ENCODE data around the gene IL17RE.
"Not testable (repeated sequence)": the region's sequence is repeated elsewhere in the genome, so short reads cannot be mapped to it uniquely, and the experiment has no call there.

Gene IL17RE

GRCh38 chr3:9862391-9863057 lies 40.1 kb upstream of the IL17RE start:
- no peak overlapping the region; the same call in 1 of the 2 replicates for H3K4me3 ChIP-seq (ENCODE audit: control insufficient read depth, low read depth, low read length)
- no peak for DNase-seq (ENCODE audit: low read depth)
- TF ChIP-seq, protein P1, sequence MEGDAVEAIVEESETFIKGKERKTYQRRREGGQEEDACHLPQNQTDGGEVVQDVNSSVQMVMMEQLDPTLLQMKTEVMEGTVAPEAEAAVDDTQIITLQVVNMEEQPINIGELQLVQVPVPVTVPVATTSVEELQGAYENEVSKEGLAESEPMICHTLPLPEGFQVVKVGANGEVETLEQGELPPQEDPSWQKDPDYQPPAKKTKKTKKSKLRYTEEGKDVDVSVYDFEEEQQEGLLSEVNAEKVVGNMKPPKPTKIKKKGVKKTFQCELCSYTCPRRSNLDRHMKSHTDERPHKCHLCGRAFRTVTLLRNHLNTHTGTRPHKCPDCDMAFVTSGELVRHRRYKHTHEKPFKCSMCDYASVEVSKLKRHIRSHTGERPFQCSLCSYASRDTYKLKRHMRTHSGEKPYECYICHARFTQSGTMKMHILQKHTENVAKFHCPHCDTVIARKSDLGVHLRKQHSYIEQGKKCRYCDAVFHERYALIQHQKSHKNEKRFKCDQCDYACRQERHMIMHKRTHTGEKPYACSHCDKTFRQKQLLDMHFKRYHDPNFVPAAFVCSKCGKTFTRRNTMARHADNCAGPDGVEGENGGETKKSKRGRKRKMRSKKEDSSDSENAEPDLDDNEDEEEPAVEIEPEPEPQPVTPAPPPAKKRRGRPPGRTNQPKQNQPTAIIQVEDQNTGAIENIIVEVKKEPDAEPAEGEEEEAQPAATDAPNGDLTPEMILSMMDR (IDR thresholded peaks at IDR 0.05; ENCODE audit: control insufficient read depth, insufficient read depth, low read depth, low read length, missing control alignments) = peak; percentile 29

- no peak overlapping the region; the same call in 1 of the 2 replicates for H3K4me3 ChIP-seq (ENCODE audit: control insufficient read depth, low read depth, low read length)
- TF ChIP-seq, protein P1 (IDR thresholded peaks at IDR 0.05; ENCODE audit: control insufficient read depth, insufficient read depth, low read depth, low read length, missing control alignments) = no peak
Measured at GRCh38 chr3:9863058-9863772, 39.4 kb upstream of the IL17RE start.

GRCh38 chr3:9864200-9864927 lies 38.3 kb upstream of the IL17RE start:
- peak; percentile 68 for DNase-seq (ENCODE audit: low read depth)
- TF ChIP-seq, protein P1 (IDR thresholded peaks at IDR 0.05; ENCODE audit: control insufficient read depth, insufficient read depth, low read depth, low read length, missing control alignments) = no peak
- no peak overlapping the region for H3K4me3 ChIP-seq (ENCODE audit: control insufficient read depth, low read depth, low read length)

More at GRCh38 chr3:9863058-9863772, 39.4 kb upstream of the IL17RE start:
- no peak for DNase-seq (ENCODE audit: low read depth)

GRCh38 chr3:9865125-9865637 lies 37.5 kb upstream of the IL17RE start:
- H3K4me3 ChIP-seq (ENCODE audit: control insufficient read depth, low read depth, low read length); DNase-seq (ENCODE audit: low read depth): not testable (repeated sequence)

GRCh38 chr3:9866639-9867038 lies 36.0 kb upstream of the IL17RE start:
- TF ChIP-seq, protein P1 (IDR thresholded peaks at IDR 0.05; ENCODE audit: control insufficient read depth, insufficient read depth, low read depth, low read length, missing control alignments) = no peak
- DNase-seq (ENCODE audit: low read depth) = no peak
- H3K4me3 ChIP-seq (ENCODE audit: control insufficient read depth, low read depth, low read length) = no peak overlapping the region

DNA sequence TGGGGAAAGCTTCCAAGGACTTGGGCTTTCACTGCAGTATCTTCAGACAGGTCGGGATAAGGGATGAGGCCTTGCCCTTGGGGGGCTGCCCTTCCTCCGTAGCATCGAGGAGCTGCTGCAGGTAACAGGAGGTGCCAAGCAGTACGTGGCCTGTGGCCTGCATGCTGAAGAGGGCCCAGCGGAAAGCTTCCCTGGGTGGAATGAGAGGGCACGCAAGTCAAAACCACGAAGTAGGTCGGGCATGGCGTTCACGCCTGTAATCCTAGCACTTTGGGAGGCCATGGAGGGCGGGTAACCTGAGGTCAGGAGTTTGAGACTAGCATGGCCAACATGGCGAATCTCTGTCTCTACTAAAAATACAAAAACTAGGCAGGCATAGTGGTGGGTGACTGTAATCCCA lies 35.5 kb upstream of the IL17RE start:
- no peak overlapping the region for H3K4me3 ChIP-seq (ENCODE audit: control insufficient read depth, low read depth, low read length)
- DNase-seq (ENCODE audit: low read depth) = no peak
- TF ChIP-seq, protein P1 (IDR thresholded peaks at IDR 0.05; ENCODE audit: control insufficient read depth, insufficient read depth, low read depth, low read length, missing control alignments) = no peak
